DND-41 (cell line): ENCODE measurements around the gene DNAH11.

Experiments used
- CTCF ChIP-seq: IDR thresholded peaks from 2 replicates; pipeline ENCODE4 v1.5.1; 2012; ENCODE audit warnings: borderline replicate concordance, low read length, moderate library complexity, mild to moderate bottlenecking; ENCODE audit not compliant: poor library complexity, severe bottlenecking; ENCODE audit errors: extremely low read depth
- EZH2 ChIP-seq: IDR thresholded peaks from 3 replicates; pipeline ENCODE4 v1.6.1; 2012; ENCODE audit warnings: borderline replicate concordance, low read depth, mild to moderate bottlenecking, moderate library complexity, low read length, inconsistent platforms; ENCODE audit not compliant: severe bottlenecking

- TF ChIP-seq CTCF (no peak), EZH2 (no peak)
Measured at GRCh38 chr7:21550076-21550475, 7.2 kb downstream of the DNAH11 start.
